NCI-H1436 (cell line): ENCODE data around the gene HIRA.
A peak's percentile ranks its signal among the peaks of the same experiment; 100 is the strongest.
"Not testable (repeated sequence)": the region's sequence is repeated elsewhere in the genome, so short reads cannot be mapped to it uniquely, and the experiment has no call there.

Experiments
- DNase-seq: peaks from one replicate; lab custom pipeline; 2025; lab: John Stamatoyannopoulos, UW

Gene HIRA

DNA sequence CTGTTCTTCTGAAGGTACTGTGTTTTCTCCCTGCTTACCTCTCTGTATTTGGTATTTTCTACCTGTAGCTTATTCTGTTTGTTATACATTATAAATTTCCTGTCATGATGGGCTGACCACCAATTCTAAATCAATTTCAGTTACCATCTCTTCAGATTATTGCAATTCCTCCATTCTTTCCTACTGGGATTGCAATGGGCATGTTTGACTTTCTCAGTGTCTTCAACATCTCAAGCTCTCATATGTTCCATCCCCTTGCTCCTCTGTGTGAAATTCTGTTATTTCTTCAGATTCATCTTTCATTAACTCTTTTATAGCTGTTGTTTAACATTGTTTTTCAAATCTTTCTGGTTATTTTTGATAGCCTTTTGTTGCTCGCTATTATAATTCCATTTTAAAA lies 31.5 kb upstream of the HIRA start:
- DNase-seq, result no peak

DNA sequence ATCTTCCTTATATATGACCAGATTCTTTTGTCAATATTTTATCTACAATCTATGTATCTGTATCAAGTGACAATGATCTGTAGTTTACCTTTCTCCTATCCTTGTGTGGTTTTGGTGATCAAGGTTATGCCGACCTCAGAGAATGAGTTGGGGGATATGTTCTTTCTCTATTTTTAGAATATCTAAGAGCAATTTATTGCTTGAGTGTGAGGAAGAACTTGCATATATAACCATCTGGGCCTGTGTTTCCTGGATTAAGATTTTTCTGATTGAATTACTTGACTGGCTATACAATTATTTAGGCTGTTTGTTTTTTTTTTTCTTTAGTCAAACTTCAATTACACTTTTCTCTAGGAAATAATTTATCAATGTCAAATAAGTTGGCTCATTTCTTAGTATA lies 30.0 kb upstream of the HIRA start:
- no peak for DNase-seq

DNA sequence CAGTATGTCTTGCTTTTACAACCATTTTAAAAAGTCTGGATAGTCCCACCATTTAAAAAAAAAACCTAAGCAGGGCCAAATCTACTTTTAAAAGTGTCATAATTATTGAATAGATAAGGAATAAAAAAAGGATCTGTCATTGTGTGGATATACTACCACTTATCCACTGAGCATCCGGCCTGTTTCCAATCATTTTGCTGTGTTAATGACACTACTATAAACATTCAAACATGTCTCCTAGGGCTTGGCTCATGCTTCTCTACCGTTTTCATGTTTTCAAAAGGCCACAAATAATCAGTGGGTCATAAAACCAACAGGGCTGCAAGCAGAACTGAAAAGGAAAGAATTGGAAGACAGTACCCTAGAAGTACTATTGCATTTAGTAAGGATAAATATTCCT lies 28.5 kb upstream of the HIRA start:
- no peak for DNase-seq

DNA sequence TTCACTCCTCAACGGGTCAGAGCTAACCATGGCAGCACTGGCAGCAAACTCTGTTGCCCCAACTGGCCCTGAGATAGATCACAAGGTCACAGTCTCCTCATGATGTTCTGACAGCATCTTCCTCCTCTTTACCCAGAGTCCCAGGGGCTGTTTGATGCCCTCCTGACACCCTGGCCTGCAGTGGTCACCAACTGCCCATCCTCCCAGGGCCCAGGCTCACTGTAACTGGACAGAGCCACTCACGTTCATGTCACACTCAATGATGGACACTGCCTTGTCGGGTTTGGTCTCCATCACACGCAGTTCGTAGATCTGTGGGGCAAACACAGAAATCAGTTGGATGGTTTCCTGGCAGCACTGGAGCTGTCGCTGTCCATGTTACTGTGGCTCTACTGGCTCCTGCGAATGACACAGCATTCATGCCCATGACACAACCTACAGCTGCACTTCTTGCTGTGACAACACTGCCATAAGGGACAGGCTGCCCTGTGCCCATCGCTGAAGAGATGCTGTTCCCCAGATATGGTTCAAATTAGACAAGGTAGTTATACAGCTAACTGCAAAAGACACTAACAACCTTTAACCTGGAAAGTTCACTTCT lies 26.4 kb upstream of the HIRA start:
- DNase-seq, result no peak

DNA sequence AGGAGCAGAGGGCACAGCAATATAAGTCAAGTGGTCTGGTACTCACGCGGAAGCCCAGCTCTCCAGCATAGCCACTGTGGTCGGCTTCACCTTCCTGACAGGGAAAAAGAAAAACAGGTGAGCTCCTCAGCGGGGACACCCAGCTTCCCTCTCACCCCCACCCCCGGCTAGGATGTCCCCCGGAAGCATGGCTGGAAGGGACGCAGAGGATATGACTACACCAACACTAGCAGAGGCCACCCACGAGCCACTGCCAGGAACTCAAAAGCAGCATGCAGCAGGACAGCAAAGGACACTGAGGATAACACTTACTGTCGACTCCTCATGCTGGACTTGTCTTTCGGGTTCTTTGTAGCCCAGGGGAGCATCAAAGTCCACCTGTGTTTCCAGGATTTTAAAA lies 25.0 kb upstream of the HIRA start:
- no peak for DNase-seq

DNA sequence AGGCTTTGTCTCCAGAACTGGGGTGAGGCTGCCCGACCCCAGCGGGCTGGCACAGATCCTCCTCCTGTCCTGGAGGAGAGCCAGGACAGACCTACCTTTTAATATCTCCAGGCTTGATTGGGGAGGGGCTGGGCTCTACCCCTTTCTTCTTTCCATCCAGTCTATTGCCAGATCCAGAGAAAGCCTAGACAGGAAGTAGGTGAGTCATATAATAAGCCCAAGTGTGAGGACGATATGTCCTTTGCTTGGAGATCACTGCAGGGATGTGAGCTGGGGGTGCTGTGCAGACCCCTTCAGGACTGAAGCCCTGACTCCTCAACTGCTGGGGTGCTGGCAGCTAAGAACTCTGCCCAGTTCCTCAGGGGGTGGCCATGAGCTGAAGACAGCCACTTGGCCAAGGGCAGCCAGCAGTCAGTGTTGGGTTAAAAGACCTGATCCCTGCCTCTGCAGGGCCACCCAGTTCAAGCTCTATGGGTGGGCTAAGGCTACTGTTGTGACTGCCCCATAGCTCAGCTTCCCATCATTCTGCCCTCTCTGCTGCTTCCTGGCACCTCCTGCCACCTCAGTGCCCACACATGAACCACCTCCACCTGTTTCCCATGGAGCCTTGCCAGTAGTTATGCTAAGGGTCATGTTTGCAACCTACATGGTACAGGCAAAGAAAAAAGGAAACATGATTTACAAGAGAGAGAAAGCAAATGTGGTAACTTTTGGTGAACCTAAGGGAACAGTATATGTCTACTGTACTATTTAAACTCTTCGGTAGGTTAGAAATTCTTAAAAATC lies 24.2 kb upstream of the HIRA start:
- DNase-seq, result no peak

DNA sequence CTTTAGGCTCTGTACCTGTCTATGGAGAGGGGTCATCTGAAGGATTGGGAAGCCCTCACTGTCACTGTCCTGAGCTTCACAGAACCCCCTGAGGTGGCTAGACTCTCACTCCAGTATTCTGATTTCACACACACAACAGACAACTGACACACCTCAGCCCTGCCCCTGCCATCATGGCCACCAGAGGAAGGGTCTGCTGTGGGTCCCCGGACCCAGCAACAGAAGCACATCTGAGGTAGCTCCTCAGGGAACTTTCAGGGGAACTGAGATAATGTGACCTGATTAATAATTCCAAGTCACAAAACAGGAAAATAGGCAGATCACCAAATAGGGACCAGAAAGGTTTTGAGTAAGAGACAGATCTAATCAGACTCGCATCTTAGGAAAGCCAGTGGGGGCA lies 23.5 kb upstream of the HIRA start:
- no peak for DNase-seq

DNA sequence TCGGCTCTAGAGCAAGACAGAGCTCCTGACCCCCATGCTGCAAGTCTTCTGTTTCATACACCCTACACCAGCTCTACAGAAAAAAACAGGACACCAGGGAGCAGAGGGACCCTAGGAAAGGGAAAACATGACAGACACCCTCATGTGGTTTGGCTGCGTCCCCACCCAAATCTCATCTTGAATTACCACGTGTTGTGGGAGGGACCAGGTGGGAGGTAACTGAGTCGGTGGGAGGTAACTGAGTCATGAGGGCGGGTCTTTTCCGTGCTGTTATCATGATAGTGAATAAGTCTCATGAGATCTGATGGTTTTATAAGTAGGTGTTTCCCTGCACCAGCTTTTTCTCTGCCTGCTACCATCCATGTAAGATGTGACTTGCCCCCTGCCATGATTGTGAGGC lies 22.6 kb upstream of the HIRA start:
- DNase-seq, result no peak

DNA sequence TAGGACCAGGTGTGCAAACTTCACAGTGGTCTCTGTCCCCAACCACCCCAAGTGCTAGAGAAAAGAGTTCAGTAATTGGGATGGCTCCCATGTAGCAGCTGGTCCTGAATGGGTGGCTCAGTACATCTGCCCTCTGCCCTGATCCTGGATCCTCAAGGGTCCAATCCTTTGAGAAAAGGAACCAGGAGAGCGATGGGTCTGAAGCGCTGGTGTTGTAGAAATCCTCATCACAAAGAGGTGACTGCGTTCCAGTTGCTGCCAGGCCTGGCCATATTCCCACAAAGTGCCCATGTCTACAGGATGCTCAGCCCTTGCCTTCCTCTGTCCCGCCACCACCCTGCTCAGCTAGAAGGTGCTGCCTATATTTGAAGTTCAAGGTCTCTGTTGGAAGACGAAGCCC lies 22.2 kb upstream of the HIRA start:
- no peak for DNase-seq

DNA sequence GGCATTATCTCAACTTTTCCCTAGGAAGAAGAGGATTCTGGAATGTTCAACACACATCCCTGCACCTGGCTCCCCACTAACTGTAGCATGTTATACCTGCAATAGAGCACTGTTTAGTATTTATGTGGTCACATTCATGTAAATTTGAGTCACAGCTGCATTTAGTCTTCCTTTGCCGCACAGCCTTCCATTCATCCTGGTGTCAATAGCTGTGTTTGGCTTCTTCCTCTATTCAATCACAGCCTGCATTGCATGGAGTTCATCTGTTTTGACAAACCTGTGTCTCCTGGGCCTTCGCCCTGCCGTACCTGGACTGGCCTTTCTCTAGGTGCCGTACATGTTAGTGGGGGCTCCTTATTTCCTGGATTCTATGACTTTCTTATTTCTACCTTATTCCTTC lies 20.0 kb upstream of the HIRA start:
- no peak for DNase-seq

DNA sequence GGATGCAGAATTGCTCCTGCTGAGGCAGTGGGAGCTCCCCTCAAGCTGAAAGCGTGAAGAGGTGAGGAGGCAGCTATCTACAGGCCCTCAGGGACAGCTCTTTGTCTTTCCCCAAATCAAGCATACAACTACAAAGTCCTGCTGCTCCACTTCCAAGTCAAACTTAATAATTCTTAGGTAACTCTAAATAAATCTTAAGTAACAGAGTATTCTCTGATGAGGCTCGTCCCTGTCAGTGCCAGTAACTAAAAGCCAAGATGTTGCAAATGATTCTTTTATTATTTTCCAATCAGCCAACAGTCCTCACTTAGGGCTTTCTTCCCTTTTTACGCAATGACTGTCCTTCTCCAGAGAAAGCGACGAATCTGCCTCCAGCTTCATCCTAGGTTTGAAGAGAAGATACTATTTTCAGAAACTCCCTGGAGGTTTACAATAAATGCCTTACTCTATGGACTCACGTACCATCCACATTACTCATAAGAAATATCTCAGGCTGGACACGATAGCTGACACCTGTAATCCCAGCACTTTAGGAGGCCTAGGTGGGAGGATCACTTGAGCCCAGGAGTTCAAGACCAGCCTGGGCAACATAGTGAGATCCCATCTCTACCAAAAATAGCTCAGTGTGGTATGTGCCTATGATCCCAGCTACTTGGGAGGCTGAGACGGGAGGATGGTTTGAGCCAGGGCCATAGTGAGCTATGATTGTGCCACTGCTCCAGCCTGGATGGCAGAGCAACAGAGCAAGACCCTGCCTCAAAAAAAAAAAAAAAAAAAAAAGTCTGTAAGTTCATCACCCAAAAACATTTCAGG lies 19.0 kb upstream of the HIRA start:
- no peak for DNase-seq

DNA sequence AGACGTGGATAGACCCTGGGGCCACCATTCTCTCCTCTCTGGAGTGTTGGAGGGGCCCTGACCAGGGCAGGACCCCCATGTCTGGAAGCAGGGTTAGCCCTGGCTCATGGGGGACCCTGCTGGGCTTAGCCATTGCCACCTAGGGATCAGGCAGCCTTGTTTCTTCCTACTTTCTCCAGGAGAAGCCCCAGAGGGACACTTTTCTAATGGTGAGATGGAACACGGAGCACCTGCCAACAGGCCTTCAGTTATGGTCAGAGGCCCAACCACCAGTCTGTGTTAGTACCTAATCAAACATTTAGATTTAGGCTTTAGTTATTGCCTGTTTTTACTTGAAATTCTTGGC lies 17.9 kb upstream of the HIRA start:
- no peak for DNase-seq

DNA sequence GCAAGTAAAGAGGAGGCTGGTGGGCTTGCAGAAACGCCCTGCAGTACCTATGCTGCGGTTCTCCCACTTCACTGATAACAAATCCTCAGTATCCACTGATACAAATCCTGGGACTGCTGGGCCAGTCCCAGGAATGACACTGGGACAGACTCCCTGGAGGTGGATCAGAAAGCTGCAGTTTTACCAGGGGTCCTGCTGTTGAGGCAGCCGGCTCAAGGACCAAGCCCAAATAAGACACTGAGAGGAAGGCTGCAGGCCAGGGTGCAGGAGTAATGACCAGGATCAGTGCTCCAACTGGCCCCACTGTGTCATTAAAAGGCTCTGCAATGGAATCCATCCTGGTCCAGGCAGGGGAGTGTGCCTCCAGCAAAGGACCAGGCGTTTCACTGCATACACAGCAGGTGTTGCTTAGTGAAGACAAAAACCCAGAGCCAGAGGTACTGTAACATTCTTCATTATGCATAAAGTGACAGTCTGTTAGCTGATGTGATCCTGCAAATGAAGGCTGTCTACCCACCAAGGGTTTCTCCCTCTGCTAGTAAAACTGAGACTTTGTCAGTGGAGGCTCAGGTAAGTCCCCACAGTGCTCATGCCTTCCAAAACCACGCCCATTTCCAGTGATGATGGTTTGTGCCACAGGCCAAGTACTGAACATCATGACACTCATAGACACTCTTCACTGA lies 17.3 kb upstream of the HIRA start:
- no peak for DNase-seq

DNA sequence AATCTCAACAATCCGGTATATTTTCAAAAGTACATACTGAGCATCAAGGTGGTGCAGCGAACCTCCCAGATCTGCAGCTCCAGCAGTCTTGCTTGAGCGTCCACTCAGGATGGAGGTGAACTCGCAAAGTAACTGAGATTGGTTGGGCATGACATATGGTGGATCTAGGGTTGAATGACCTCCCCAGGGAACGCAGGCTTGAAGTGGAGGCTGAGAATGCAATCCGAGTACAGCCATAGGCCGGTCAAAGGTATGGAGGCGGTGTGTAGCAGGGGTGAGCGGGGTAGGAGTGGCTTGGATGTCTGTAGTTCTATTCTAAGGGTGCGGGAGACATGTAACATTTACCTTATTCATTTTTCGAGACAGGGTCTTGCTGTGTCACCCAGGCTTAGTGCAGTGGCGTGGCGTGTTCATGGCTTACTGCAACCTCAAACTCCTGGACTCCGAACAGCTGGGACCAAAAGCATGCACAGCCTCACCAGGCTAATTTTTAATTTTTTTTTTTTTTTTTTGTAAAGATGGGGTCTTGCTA lies 16.6 kb upstream of the HIRA start:
- DNase-seq, result peak; percentile 85

DNA sequence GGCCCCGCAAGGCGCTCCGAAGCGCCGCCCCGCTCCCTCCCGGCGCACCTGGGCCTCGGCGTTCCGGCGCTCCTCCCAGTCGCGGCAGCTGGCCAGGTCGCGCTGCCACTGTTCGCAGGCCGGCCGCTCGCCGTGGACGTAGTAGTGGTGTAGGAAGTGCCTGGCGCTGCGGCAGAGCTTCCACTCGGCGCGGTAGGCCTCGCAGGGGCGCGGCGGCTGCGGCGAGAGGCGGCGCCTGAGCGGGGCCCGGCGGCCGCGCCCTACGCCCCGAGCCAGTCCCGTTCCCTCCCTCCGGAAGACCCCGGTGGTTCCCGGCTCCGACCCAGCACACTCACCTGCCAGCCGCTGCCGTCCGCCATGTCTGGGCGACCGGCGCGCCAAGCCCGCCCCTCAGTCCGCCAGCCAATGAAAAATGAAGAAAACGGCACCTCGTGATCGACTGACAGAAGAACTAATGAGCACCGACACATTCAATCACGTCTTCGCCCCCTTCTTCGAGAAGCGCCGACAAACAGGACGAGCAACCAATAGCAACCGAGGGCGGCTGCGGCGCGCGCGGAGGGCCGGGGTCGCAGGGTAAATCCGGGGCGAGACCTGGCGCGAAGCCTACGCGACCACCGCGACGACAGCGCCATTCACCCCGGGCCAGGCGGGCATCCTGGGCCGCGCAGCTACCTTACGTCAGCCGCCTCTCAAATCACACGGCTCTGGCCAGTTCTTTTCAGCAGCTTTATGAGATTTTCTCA lies 16.0 kb upstream of the HIRA start, which contains the start of gene C22orf39:
Gene C22orf39, minus strand, starts transcription at position 382 of the 746 bp plus-strand sequence. Its CDS starts 23 bp downstream, at position 359.
- DNase-seq, result peak; percentile 92

DNA sequence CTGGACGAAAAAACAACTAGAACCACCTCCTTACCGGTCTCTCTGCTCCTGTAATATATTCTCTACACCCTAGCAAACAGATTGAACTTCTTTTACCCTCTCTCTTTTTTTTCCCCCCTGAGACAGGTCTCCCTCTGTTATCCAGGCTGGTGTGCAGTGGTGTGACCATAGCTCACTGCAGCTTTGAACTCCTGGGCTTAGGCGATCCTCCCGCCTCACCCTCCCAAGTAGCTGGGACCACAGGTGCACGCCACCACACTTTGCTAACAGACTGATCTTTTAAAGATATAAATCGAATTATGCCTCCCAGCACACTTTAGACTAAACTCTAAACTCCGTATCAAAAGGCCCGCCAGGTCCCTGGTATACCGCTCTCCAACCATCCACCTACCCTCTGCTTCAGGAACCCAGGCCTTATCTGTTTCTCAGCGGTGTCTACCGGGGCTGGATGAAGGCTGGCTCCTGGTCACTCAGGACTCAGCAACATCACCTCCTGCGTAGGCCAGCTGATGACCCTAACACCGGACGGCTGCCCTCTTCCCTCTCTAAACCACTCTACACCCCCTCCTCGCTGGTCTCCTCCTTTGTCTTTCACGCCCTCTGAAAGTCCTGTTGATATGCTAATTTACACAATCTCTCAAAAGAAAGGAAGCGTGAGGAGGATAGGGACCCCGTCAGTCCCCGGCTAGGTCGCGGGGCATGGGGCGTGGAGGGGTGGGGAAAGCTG lies 15.2 kb upstream of the HIRA start:
- DNase-seq, result no peak

DNA sequence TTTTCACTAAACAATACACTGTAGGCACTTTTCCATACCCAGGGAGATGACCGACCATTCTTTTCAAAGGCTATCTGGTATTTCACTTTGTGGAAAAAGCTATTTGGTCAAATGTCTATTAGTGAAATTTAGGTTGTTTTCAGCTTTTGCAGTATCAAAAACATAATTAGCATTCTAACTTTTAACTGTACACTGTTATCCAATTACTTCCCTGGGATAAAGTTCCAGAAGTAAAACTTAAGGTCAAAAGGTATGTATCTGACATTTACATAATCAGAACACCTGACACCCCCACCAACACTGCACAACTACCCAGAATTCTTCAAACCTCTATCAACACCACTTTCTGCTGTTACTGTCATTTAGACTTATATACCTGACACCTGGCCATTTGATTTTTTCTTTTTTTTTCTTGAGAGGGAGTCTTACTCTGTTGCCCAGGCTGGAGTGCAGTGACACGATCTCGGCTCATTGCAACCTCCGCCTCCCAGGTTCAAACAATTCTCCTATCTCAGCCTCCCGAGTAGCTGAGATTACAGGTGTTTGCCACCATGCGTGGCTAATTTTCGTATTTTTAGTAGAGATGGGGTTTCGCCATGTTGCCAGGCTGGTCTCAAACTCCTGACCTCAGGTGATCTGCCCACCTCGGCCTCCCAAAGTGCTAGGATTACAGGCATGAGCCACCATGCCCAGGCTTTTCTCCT lies 13.9 kb upstream of the HIRA start:
- not testable (repeated sequence) for DNase-seq

DNA sequence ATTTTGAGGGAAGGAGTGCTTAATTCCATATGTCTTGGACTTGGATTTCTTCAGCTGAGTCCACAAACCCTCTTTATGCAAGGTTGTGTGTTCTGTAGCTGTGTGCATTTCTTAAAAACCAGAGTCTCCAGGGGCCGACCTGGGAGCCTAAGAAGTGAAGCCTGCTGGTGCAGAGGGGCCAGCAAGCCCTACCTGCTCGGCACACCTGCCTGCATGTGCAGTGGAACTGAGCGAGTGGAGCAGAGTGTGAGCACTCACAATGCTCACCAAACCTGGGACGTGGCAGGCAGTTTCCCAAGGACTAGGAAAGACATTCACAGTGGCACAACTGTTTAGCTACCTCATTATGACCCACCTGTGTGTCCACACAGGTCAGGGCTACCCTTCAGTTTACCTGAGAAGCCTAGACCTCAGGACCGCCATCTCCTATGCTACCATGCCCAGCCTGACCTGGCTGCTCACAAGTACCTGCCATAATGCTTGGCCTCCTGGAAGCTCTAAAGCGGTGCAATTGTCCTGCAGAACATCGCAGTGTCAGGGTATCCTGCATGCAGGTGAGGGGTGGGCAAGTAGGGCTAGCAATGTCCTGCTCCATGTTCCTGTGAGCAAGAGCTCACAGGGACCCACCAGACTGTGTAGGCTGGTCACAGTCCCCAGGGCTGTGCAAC lies 12.1 kb upstream of the HIRA start:
- DNase-seq, result no peak

DNA sequence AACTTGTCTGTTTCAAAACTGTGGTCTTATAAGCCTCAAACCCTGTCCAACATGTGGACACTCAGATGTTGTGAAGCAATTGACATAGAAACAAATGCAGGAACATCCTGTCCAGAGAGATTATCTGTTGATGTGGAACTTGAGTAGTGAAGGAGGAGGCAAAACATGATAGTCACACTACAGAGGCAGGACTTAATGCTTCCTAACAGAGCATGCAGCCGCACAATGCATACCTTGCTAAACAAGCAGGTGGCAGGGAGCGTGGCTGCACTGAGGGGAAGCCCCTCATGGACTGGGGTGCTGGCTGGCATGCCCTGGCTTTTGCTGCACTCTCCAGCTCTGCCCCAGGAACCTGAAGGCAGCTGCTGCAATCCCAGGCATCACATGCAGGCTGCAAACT lies 10.6 kb upstream of the HIRA start:
- no peak for DNase-seq
